HepG2 (cell line): ENCODE results near the gene SMIM20. TPM values are rescaled to one million over a fixed set of nuclear protein-coding genes. Genes with fewer than 3 reads are reported as not detected.

Experiments
- BRD4 ChIP-seq: sonication (generic); formaldehyde crosslinking; IDR thresholded peaks from 2 replicates; pipeline ENCODE4 v1.4.0; 2020; ENCODE audit warnings: missing genetic modification reagents
- DNMT3B ChIP-seq: conservative IDR thresholded peaks from 2 replicates; pipeline ENCODE4 v1.6.1; 2016; ENCODE audit warnings: missing biosample characterization, control low read depth
- ELF1 ChIP-seq: sonication (generic); formaldehyde crosslinking; IDR thresholded peaks from 2 replicates; pipeline ENCODE4 v1.4.0; 2020; ENCODE audit warnings: missing genetic modification reagents
- GATAD1 ChIP-seq: IDR thresholded peaks from 2 replicates; pipeline ENCODE4 v1.6.1; 2016; ENCODE audit warnings: missing genetic modification reagents, missing compliant biosample characterization
- KAT7 ChIP-seq: IDR thresholded peaks from 2 replicates; pipeline ENCODE4 v1.6.1; 2018; ENCODE audit warnings: borderline replicate concordance, missing compliant biosample characterization
- KDM4B ChIP-seq: sonication (generic); formaldehyde crosslinking; IDR thresholded peaks from 2 replicates; pipeline ENCODE4 v1.4.0; 2020; ENCODE audit warnings: missing genetic modification reagents
- PITX1 ChIP-seq: sonication (generic); formaldehyde crosslinking; IDR thresholded peaks from 2 replicates; pipeline ENCODE4 v1.5.1; 2020; ENCODE audit warnings: mild to moderate bottlenecking, missing genetic modification reagents
- PPARG ChIP-seq: conservative IDR thresholded peaks from 2 replicates; pipeline ENCODE4 v1.6.1; 2016; ENCODE audit warnings: missing biosample characterization, missing genetic modification reagents
- XRCC5 ChIP-seq: fragments of 200-400 bp; formaldehyde crosslinking; optimal IDR thresholded peaks from 2 replicates; pipeline ENCODE3; 2017; ENCODE audit warnings: mild to moderate bottlenecking, low read length
- ZNF205 ChIP-seq: IDR thresholded peaks from 2 replicates; pipeline ENCODE4 v1.6.1; 2018; ENCODE audit warnings: missing biosample characterization, missing genetic modification reagents
- ZNF256 ChIP-seq: sonication (generic); formaldehyde crosslinking; conservative IDR thresholded peaks from 2 replicates; pipeline ENCODE4 v1.4.0; 2020; ENCODE audit warnings: missing genetic modification reagents
- ZNF264 ChIP-seq: sonication (generic); formaldehyde crosslinking; IDR thresholded peaks from 2 replicates; pipeline ENCODE4 v1.4.0; 2020; ENCODE audit warnings: missing genetic modification reagents
- ZNF274 ChIP-seq: sonication (generic); formaldehyde crosslinking; IDR thresholded peaks from 2 replicates; pipeline ENCODE4 v1.5.1; 2020; ENCODE audit warnings: mild to moderate bottlenecking, missing genetic modification reagents
- ZNF335 ChIP-seq: sonication (generic); formaldehyde crosslinking; IDR thresholded peaks from 2 replicates; pipeline ENCODE4 v1.4.0; 2020; ENCODE audit warnings: missing genetic modification reagents
- ZNF567 ChIP-seq: sonication (generic); formaldehyde crosslinking; IDR thresholded peaks from 2 replicates; pipeline ENCODE4 v1.8.1; 2023; ENCODE audit warnings: mild to moderate bottlenecking, missing genetic modification reagents, borderline replicate concordance
- ZNF639 ChIP-seq: conservative IDR thresholded peaks from 2 replicates; pipeline ENCODE4 v1.6.1; 2018; ENCODE audit warnings: missing genetic modification reagents
- ZNF775 ChIP-seq: sonication (generic); formaldehyde crosslinking; IDR thresholded peaks from 2 replicates; pipeline ENCODE4 v1.4.0; 2020; ENCODE audit warnings: missing genetic modification reagents, mild to moderate bottlenecking, moderate library complexity, borderline replicate concordance
- ZSCAN25 ChIP-seq: sonication (generic); formaldehyde crosslinking; IDR thresholded peaks from 2 replicates; pipeline ENCODE4 v1.8.0; 2022; ENCODE audit warnings: mild to moderate bottlenecking, missing genetic modification reagents
- polyA plus RNA-seq, 8 experiments: library from polyadenylated mRNA; depleted of rRNA in 3 of 8; stranded (reverse) in 7 of 8; unstranded in 1 of 8; fragments of >200 nt; fragmentation: Illumina TruSeq in 4 of 8; extraction: Trizol in 4 of 8; gene quantifications; 2 replicates each; pipeline versions ENCODE4 v1.2.1 to v1.2.3, GENCODE V29; 2011 to 2016; ENCODE audit warnings: low read depth in 4 of 8, missing spikeins in 1 of 8, mixed read lengths in 1 of 8; ENCODE audit not compliant: insufficient read depth in 1 of 8
- total RNA-seq, 5 experiments: library from RNA; depleted of rRNA; stranded (reverse); fragments of >200 nt; fragmentation: Illumina TruSeq; extraction: Trizol; gene quantifications; 2 replicates each; pipeline ENCODE4 v1.2.3, GENCODE V29; 2016; ENCODE audit warnings: low read depth in 1 of 5
- TF ChIP-seq, protein P1 (sequence below): sonication (generic); formaldehyde crosslinking; IDR thresholded peaks from 2 replicates; pipeline ENCODE4 v1.4.0; 2020; ENCODE audit warnings: missing genetic modification reagents
- TF ChIP-seq, protein P2 (sequence below): sonication (generic); formaldehyde crosslinking; conservative IDR thresholded peaks from 2 replicates; pipeline ENCODE4 v1.5.0; 2020; ENCODE audit warnings: missing genetic modification reagents

SMIM20 gene
- total and polyA plus RNA-seq, 2 of the 13 experiments (the other 11 are each of a cell fraction or from before 2014, with no cell fraction given) = 26.3 to 30.2 TPM

DNA sequence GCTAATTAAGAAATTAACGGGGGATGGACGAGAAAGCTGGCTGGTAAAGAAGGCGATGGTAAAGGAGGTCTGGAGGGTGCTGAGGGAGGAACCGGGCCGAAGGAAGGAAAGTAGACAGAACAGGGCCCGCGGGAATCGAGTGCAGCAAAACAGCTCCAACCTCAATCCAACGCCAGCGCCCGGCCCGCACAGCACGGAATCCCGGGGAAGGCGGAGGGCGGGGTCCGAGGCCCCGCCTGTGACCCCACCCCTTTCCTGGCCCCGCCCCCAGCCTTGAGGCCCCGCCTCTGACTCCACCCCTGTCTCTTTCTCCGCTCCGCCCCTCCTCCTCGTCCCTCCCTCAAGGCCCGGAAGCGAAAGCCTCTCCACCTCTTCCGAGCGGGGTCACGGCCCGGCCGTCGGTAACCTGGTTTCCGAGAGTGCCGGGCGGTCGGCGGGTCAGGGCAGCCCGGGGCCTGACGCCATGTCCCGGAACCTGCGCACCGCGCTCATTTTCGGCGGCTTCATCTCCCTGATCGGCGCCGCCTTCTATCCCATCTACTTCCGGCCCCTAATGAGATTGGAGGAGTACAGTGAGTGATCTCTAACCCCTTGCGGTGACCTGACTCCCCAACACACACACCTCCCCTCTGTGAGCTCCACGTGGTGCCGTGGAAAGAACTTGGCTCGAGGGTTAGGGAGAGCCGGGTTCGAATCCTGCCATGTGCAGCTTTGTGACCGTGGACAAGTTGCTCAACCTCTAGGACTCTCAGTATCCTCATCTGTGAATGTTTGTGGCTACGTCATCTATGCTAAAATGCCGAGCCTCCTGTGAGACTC, at the start of gene SMIM20 (continued):
- peak; percentile 77 for TF ChIP-seq BRD4 (CRISPR knock-in tag)
- peak; percentile 80 for TF ChIP-seq GATAD1 (CRISPR knock-in tag)
- peak; percentile 83 for TF ChIP-seq ZNF335 (CRISPR knock-in tag)
- TF ChIP-seq, protein P1, sequence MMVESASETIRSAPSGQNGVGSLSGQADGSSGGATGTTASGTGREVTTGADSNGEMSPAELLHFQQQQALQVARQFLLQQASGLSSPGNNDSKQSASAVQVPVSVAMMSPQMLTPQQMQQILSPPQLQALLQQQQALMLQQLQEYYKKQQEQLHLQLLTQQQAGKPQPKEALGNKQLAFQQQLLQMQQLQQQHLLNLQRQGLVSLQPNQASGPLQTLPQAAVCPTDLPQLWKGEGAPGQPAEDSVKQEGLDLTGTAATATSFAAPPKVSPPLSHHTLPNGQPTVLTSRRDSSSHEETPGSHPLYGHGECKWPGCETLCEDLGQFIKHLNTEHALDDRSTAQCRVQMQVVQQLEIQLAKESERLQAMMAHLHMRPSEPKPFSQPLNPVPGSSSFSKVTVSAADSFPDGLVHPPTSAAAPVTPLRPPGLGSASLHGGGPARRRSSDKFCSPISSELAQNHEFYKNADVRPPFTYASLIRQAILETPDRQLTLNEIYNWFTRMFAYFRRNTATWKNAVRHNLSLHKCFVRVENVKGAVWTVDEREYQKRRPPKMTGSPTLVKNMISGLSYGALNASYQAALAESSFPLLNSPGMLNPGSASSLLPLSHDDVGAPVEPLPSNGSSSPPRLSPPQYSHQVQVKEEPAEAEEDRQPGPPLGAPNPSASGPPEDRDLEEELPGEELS (CRISPR knock-in tag) = peak; percentile 36
- 0 out of 2 replicates have a peak, but pooled peaks have one; percentile 21 for TF ChIP-seq DNMT3B (CRISPR knock-in tag)
- peak; percentile 32; the same call in 1 of the 2 replicates for TF ChIP-seq ZNF205
- 0 out of 2 replicates have a peak, but pooled peaks have one; percentile 4 for TF ChIP-seq ZNF256 (CRISPR knock-in tag)
- 0 out of 2 replicates have a peak, but pooled peaks have one; percentile 8 for TF ChIP-seq PPARG (CRISPR knock-in tag)
- TF ChIP-seq, protein P2, sequence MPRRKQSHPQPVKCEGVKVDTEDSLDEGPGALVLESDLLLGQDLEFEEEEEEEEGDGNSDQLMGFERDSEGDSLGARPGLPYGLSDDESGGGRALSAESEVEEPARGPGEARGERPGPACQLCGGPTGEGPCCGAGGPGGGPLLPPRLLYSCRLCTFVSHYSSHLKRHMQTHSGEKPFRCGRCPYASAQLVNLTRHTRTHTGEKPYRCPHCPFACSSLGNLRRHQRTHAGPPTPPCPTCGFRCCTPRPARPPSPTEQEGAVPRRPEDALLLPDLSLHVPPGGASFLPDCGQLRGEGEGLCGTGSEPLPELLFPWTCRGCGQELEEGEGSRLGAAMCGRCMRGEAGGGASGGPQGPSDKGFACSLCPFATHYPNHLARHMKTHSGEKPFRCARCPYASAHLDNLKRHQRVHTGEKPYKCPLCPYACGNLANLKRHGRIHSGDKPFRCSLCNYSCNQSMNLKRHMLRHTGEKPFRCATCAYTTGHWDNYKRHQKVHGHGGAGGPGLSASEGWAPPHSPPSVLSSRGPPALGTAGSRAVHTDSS (CRISPR knock-in tag) = 0 out of 2 replicates have a peak, but pooled peaks have one; percentile 81
- TF ChIP-seq ZNF274 = peak; percentile 83
- TF ChIP-seq PITX1 (CRISPR knock-in tag) = peak; percentile 81
- peak; percentile 23; the same call in 1 of the 2 replicates for TF ChIP-seq ZSCAN25 (CRISPR knock-in tag)
- no peak for TF ChIP-seq ZNF775
- TF ChIP-seq ELF1 (CRISPR knock-in tag) = peak; percentile 86
- TF ChIP-seq XRCC5 = no peak
- TF ChIP-seq ZNF264 (CRISPR knock-in tag) = peak; percentile 26; the same call in 1 of the 2 replicates
- TF ChIP-seq KAT7 = peak; percentile 60; the same call in 1 of the 2 replicates
- TF ChIP-seq ZNF567 (CRISPR knock-in tag) = no peak
- TF ChIP-seq KDM4B (CRISPR knock-in tag) = no peak
- peak; percentile 99 for TF ChIP-seq ZNF639
